ENCODE data around the gene RNF157.
A peak's percentile ranks its signal among the peaks of the same experiment; 100 is the strongest.

The RNF157 gene

GRCh38 chr17:76107509-76107908 lies 132.8 kb downstream of the RNF157 start:
- TF ChIP-seq, protein P1, sequence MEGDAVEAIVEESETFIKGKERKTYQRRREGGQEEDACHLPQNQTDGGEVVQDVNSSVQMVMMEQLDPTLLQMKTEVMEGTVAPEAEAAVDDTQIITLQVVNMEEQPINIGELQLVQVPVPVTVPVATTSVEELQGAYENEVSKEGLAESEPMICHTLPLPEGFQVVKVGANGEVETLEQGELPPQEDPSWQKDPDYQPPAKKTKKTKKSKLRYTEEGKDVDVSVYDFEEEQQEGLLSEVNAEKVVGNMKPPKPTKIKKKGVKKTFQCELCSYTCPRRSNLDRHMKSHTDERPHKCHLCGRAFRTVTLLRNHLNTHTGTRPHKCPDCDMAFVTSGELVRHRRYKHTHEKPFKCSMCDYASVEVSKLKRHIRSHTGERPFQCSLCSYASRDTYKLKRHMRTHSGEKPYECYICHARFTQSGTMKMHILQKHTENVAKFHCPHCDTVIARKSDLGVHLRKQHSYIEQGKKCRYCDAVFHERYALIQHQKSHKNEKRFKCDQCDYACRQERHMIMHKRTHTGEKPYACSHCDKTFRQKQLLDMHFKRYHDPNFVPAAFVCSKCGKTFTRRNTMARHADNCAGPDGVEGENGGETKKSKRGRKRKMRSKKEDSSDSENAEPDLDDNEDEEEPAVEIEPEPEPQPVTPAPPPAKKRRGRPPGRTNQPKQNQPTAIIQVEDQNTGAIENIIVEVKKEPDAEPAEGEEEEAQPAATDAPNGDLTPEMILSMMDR (IDR thresholded peaks at IDR 0.05; ENCODE audit: low read depth, low read length), result no peak; the same call in 1 of the 2 replicates
- no peak for DNase-seq (ENCODE audit: extremely low read depth, low read depth)

GRCh38 chr17:76106703-76107102 lies 133.6 kb downstream of the RNF157 start:
- TF ChIP-seq, protein P1 (IDR thresholded peaks at IDR 0.05; ENCODE audit: low read depth, low read length), result no peak
- DNase-seq (ENCODE audit: extremely low read depth, low read depth), result no peak

GRCh38 chr17:76104896-76105231 lies 135.4 kb downstream of the RNF157 start:
- DNase-seq (ENCODE audit: extremely low read depth, low read depth), result no peak
- TF ChIP-seq, protein P1 (IDR thresholded peaks at IDR 0.05; ENCODE audit: low read depth, low read length), result no peak

DNA sequence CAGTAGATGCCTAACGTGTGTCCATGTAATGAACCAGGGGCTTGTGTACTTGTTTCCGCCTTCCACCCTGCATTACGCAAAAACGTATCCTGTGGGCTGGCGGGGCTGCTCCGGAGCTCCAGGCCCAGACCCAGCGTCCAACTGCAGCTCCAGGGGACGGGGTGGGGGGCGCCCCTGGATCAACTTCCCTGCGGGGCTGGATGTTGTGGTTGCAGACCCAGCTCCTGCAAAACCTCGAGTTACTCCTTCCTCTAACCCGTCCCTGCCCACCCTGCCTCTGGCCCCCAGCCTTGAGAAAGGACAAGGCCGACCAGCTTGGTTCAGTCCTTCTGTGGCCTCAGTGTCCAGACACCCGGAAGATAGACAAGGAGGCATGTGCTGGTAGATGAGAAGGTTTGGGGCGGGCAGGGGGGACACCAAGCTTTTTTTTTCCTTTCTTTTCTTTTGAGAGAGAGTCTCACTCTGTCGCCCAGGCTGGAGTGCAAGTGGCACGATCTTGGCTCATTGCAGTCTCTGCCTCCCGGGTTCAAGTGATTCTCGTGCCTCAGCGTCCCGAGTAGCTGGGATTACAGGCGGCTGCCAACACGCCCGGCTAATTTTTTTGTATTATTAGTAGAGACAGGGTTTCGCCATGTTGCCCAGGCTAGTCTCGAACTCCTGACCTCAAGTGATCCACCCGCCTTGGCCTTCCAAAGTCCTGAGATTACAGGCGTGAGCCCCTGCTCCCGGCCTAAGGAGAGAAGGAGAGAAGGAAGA lies 136.0 kb downstream of the RNF157 start:
- TF ChIP-seq, protein P1 (IDR thresholded peaks at IDR 0.05; ENCODE audit: low read depth, low read length), result no peak
- DNase-seq (ENCODE audit: extremely low read depth, low read depth), result no peak

DNA sequence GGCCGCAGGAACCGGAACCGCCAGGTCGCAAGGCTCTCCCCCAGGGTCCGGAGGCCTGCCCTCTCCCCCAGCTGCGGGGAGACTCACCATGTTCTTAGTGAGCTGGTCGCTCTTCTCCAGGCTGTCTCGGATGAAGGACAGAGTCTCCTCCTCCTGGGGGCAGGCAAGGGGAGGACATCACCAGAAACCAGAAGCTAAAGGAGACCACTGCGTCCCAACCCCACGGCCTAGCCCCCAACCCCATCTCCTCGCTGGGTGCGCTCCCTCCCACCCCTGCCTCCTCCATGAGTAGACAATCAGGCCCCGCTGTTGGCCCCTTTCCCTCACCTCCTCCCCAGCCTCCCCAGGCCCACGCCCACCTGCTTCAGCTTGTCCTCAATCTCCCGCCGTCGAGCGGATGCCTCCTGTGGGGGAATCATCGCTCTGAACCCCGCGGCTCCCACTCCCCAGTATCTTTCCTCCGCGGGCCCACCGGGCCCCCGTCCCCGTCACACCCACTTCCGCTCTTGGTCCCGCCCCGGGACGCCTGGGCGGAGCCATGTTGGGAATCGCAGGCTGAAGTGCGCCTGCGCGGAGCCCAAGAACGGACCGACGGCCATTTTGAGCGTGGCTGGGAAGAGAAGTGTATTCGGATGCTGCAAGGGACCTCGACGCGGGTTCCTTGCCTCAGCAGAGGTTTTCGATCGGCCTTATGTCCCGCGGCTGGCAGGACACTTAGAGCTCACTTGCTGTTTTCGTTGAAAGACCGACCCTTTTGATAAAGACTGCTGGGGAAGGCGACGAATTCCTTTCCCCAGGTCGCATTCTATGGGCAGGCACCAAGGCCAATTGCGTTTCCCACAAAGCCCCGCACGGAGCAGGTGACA lies 136.8 kb downstream of the RNF157 start, which contains the start of gene EXOC7:
Gene EXOC7, minus strand, starts transcription at position 514 of the 866 bp plus-strand sequence. Its CDS starts 95 bp downstream, at position 419.
- DNase-seq (ENCODE audit: extremely low read depth, low read depth), result peak; percentile 77
- TF ChIP-seq, protein P1 (IDR thresholded peaks at IDR 0.05; ENCODE audit: low read depth, low read length), result no peak; the same call in 1 of the 2 replicates

GRCh38 chr17:76102944-76103273 lies 137.4 kb downstream of the RNF157 start:
- TF ChIP-seq, protein P1 (IDR thresholded peaks at IDR 0.05; ENCODE audit: low read depth, low read length), result no peak
- no peak for DNase-seq (ENCODE audit: extremely low read depth, low read depth)

GRCh38 chr17:76097716-76098295 lies 142.5 kb downstream of the RNF157 start:
- DNase-seq (ENCODE audit: extremely low read depth, low read depth), result no peak
- TF ChIP-seq, protein P1 (IDR thresholded peaks at IDR 0.05; ENCODE audit: low read depth, low read length), result no peak

Data from AG09319 (cell line).